HCT116 (cell line): ENCODE results near the gene PPP1R1C. TPM values are rescaled to one million over a fixed set of nuclear protein-coding genes. Genes with fewer than 3 reads are reported as not detected.

Experiments
- ATAC-seq: fragments of 200-7000 bp; cut with Tn5 transposase; 2 replicates; pipeline ENCODE4 v1.9.1; 2020; ENCODE audit warnings: mild to moderate bottlenecking, moderate library complexity
- BruUV-seq: library from RNA; stranded (reverse); fragments of 400-500 nt; replicated peaks from 2 replicates; lab custom pipeline; 2021; lab: Mats Ljungman, UMichigan
- CTCF ChIA-PET: fragments of 300-600 bp; sonication (Branson Sonifier 250); formaldehyde crosslinking; loops from one replicate; lab custom pipeline; 2021; ENCODE audit warnings: antibody characterized with exemption; lab: Charles Lee
- POLR2A ChIA-PET: fragments of 300-600, 350-600 bp; sonication (Branson Sonifier 250); formaldehyde crosslinking; loops from one replicate; lab custom pipeline; 2021; ENCODE audit warnings: antibody characterized with exemption; lab: Charles Lee
- RAD21 ChIA-PET, 2 experiments: fragments of 300-600 bp; sonication (Branson Sonifier 250); formaldehyde crosslinking; loops; one replicate each; lab custom pipeline; 2023; ENCODE audit warnings: low total read pairs in 2 of 2; ENCODE audit not compliant: uncharacterized antibody in 2 of 2, unreplicated experiment in 2 of 2, low non-redundant PET in 1 of 2; lab: Charles Lee
- DNase-seq: peaks from one replicate; pipeline ENCODE4 v3.0.0-alpha.2; 2010; ENCODE audit warnings: low read depth, low spot score
- H2AFZ ChIP-seq: fragments of 200-600 bp; shearing (Covaris generic), sonication (generic); 2 replicates; pipeline ENCODE4 v1.6.1; 2017; ENCODE audit warnings: low read depth, mixed run types, mixed read lengths, antibody characterized with exemption, low read length; ENCODE audit not compliant: poor library complexity, severe bottlenecking
- H3K27ac ChIP-seq: 2 replicates; pipeline ENCODE4 v1.5.1; 2012; ENCODE audit warnings: low read depth, low read length
- H3K27me3 ChIP-seq: fragments of 200-600 bp; sonication (generic); 2 replicates; pipeline ENCODE4 v1.6.1; 2016; ENCODE audit warnings: mixed run types, low read length, mixed read lengths; ENCODE audit not compliant: insufficient read depth
- H3K36me3 ChIP-seq, 2 experiments: fragments of 200-500 bp in 1 of 2; fragments of 200-600 bp in 1 of 2; sonication (Bioruptor generic) in 1 of 2; sonication (generic) in 1 of 2; 2 replicates each; pipeline versions ENCODE4 v1.5.1 to v1.6.1; 2014 to 2016; ENCODE audit warnings: low read length in 2 of 2, inconsistent platforms in 1 of 2, mixed read lengths in 1 of 2, mixed run types in 1 of 2; ENCODE audit not compliant: insufficient read depth in 2 of 2, control insufficient read depth in 1 of 2
- H3K4me1 ChIP-seq, 2 experiments: fragments of 200-600 bp in 1 of 2; sonication (generic) in 1 of 2; 2 replicates each; pipeline versions ENCODE4 v1.5.1 to v1.6.1; 2012 to 2017; ENCODE audit warnings: low read length in 2 of 2, inconsistent platforms in 1 of 2, mild to moderate bottlenecking in 1 of 2, mixed read lengths in 1 of 2, mixed run types in 1 of 2, moderate library complexity in 1 of 2; ENCODE audit not compliant: insufficient read depth in 2 of 2, control insufficient read depth in 1 of 2
- H3K4me2 ChIP-seq: fragments of 200-600 bp; sonication (generic); 2 replicates; pipeline ENCODE4 v1.6.1; 2017; ENCODE audit warnings: mixed run types, low read length, mixed read lengths
- H3K4me3 ChIP-seq, 2 experiments: fragments of 200-600 bp in 1 of 2; sonication (generic) in 1 of 2; replicated peaks in 1 of 2; 2 replicates each; pipeline ENCODE4 v1.5.1; 2011 to 2016; ENCODE audit warnings: low read length in 2 of 2, control low read depth in 1 of 2, low read depth in 1 of 2, mild to moderate bottlenecking in 1 of 2, mixed read lengths in 1 of 2, mixed run types in 1 of 2
- H3K79me2 ChIP-seq: fragments of 200-600 bp; sonication (generic); 2 replicates; pipeline ENCODE4 v1.6.1; 2017; ENCODE audit warnings: mild to moderate bottlenecking, mixed run types, low read length, moderate library complexity, mixed read lengths; ENCODE audit not compliant: insufficient read depth
- H3K9ac ChIP-seq: fragments of 200-600 bp; sonication (generic); 2 replicates; pipeline ENCODE4 v1.6.1; 2016; ENCODE audit warnings: low read length, mixed read lengths
- H3K9me2 ChIP-seq: fragments of 200-600 bp; sonication (generic), shearing (Covaris generic); 2 replicates; pipeline ENCODE4 v1.6.1; 2017; ENCODE audit warnings: mixed run types, mild to moderate bottlenecking, moderate library complexity; ENCODE audit not compliant: insufficient read depth
- H3K9me3 ChIP-seq, 2 experiments: fragments of 200-500 bp in 1 of 2; fragments of 200-600 bp in 1 of 2; sonication (Bioruptor generic) in 1 of 2; sonication (generic) in 1 of 2; 2 replicates each; pipeline ENCODE4 v1.6.1; 2014 to 2017; ENCODE audit warnings: low read length in 2 of 2, mixed read lengths in 2 of 2, inconsistent platforms in 1 of 2, low read depth in 1 of 2, mild to moderate bottlenecking in 1 of 2, mixed run types in 1 of 2, moderate library complexity in 1 of 2; ENCODE audit not compliant: control insufficient read depth in 1 of 2, insufficient read depth in 1 of 2
- H4K20me1 ChIP-seq: fragments of 200-600 bp; sonication (generic), shearing (Covaris generic); 2 replicates; pipeline ENCODE4 v1.6.1; 2017; ENCODE audit warnings: mixed run types, mild to moderate bottlenecking, moderate library complexity; ENCODE audit not compliant: insufficient read depth
- CBX3 ChIP-seq: IDR thresholded peaks from 2 replicates; pipeline ENCODE4 v1.6.1; 2012; ENCODE audit warnings: low read depth
- EGR1 ChIP-seq: IDR thresholded peaks from 2 replicates; pipeline ENCODE4 v1.6.1; 2012; ENCODE audit warnings: low read depth
- ELF1 ChIP-seq: IDR thresholded peaks from 2 replicates; pipeline ENCODE4 v1.6.1; 2012; ENCODE audit warnings: low read depth, borderline replicate concordance
- EZH2phosphoT487 ChIP-seq: fragments of 200-600 bp; IDR thresholded peaks from 2 replicates; pipeline ENCODE4 v1.6.1; 2018; ENCODE audit warnings: antibody characterized with exemption, borderline replicate concordance
- JUND ChIP-seq: IDR thresholded peaks from 2 replicates; pipeline ENCODE4 v1.6.1; 2012
- POLR2A ChIP-seq: IDR thresholded peaks from 2 replicates; pipeline ENCODE4 v1.7.0; 2011; ENCODE audit warnings: borderline replicate concordance; ENCODE audit not compliant: insufficient read depth, insufficient read length; ENCODE audit errors: extremely low read depth
- intact Hi-C: fragments of 100-400 bp; cut with micrococcal nuclease; formaldehyde crosslinking; loops from 2 replicates; pipeline ENCODE4 v1.10.0; 2022
- total RNA-seq: library from RNA; stranded (reverse); gene quantifications from one replicate; pipeline ENCODE4 v1.2.1, GENCODE V29; 2021; ENCODE audit not compliant: unreplicated experiment
- TF ChIP-seq, protein P1 (sequence below): IDR thresholded peaks from 2 replicates; pipeline ENCODE4 v1.6.1; 2012; ENCODE audit warnings: low read depth
- TF ChIP-seq, protein P2 (sequence below), 3 experiments: fragments of 200-600 bp in 1 of 3; sonication (generic) in 1 of 3; IDR thresholded peaks in 2 of 3; conservative IDR thresholded peaks in 1 of 3; 2 replicates each; pipeline ENCODE4 v1.5.1; 2012 to 2017; ENCODE audit warnings: low read depth in 2 of 3, low read length in 2 of 3, antibody characterized with exemption in 1 of 3, borderline replicate concordance in 1 of 3, control low read depth in 1 of 3, mild to moderate bottlenecking in 1 of 3, mixed read lengths in 1 of 3, mixed run types in 1 of 3, moderate library complexity in 1 of 3; ENCODE audit not compliant: insufficient read depth in 1 of 3

Gene PPP1R1C
- total RNA-seq, 1 experiment from 2014 or later = 17.8 TPM

DNA sequence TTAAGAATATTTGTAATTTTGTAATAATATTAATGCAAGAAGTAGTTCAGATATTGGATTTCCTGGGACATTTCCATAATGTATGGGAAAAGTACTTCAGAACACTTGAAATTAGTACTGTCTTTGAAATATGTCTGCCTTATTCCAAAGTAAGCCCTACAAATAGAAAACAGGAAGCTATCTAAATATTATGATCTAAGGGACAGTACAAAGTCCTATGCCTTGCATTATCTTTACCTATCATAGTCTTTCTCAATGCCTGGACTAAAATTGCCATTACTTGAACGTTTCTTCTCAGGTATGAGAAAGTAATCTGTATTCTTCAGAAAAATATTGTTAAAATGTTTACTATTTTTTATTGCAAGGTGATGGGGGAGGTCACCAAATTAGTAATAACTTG is 113.0 kb downstream of the PPP1R1C start:
- no peak for TF ChIP-seq CBX3
- TF ChIP-seq, protein P1, sequence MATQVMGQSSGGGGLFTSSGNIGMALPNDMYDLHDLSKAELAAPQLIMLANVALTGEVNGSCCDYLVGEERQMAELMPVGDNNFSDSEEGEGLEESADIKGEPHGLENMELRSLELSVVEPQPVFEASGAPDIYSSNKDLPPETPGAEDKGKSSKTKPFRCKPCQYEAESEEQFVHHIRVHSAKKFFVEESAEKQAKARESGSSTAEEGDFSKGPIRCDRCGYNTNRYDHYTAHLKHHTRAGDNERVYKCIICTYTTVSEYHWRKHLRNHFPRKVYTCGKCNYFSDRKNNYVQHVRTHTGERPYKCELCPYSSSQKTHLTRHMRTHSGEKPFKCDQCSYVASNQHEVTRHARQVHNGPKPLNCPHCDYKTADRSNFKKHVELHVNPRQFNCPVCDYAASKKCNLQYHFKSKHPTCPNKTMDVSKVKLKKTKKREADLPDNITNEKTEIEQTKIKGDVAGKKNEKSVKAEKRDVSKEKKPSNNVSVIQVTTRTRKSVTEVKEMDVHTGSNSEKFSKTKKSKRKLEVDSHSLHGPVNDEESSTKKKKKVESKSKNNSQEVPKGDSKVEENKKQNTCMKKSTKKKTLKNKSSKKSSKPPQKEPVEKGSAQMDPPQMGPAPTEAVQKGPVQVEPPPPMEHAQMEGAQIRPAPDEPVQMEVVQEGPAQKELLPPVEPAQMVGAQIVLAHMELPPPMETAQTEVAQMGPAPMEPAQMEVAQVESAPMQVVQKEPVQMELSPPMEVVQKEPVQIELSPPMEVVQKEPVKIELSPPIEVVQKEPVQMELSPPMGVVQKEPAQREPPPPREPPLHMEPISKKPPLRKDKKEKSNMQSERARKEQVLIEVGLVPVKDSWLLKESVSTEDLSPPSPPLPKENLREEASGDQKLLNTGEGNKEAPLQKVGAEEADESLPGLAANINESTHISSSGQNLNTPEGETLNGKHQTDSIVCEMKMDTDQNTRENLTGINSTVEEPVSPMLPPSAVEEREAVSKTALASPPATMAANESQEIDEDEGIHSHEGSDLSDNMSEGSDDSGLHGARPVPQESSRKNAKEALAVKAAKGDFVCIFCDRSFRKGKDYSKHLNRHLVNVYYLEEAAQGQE = no peak
- no peak for TF ChIP-seq EGR1
- no peak for TF ChIP-seq POLR2A
- TF ChIP-seq JUND = no peak
- no peak for TF ChIP-seq ELF1
- CTCF ChIA-PET = interaction anchor here (0.9 kb wide), 1 partner anchor 21 kb away, joined by 3 read pairs; no protein-coding TSS in a partner anchor
- DNase-seq = no peak

DNA sequence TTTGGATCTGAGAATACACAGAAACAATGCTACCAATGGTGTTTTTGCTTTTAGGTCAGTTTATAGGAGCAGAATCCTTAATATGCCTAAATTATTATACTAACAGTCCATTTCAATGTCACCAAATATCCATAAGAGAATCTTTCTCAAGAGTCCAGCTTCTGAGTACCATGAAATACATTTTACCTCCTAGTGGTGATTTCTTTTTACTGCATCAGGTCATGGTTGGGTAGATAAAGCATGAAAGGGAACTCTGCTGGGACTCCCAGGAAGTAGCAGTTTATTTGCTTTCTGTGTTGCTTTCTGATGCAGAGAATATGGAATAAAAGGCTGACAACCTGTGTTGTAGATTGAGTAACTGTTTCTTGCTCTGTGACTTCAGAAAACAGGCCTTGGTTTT is 115.6 kb downstream of the PPP1R1C start:
- intact Hi-C loops = no loop called here
- Histone ChIP-seq H3K79me2 (no peaks in the 10 kb centered on the region), H3K9ac (no peak overlapping the region), H3K36me3 (no peaks in the 10 kb centered on the region), H3K9me3 (no peaks in the 10 kb centered on the region)
- TF ChIP-seq ELF1 (no peak), EZH2phosphoT487 (no peak)
- TF ChIP-seq, protein P2, sequence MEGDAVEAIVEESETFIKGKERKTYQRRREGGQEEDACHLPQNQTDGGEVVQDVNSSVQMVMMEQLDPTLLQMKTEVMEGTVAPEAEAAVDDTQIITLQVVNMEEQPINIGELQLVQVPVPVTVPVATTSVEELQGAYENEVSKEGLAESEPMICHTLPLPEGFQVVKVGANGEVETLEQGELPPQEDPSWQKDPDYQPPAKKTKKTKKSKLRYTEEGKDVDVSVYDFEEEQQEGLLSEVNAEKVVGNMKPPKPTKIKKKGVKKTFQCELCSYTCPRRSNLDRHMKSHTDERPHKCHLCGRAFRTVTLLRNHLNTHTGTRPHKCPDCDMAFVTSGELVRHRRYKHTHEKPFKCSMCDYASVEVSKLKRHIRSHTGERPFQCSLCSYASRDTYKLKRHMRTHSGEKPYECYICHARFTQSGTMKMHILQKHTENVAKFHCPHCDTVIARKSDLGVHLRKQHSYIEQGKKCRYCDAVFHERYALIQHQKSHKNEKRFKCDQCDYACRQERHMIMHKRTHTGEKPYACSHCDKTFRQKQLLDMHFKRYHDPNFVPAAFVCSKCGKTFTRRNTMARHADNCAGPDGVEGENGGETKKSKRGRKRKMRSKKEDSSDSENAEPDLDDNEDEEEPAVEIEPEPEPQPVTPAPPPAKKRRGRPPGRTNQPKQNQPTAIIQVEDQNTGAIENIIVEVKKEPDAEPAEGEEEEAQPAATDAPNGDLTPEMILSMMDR (IDR thresholded peaks at IDR 0.05 in 2 of 3, conservative IDR thresholded peaks at IDR 0.05 in 1 of 3; ENCODE audit: borderline replicate concordance in 1 of 3, insufficient read depth in 1 of 3, low read depth in 2 of 3, low read length in 2 of 3) = peak in 2 of 3 experiments; percentile 35 to 55; a peak in 4 of 6 replicates
- TF ChIP-seq, all 23 proteins: peak for 1
- BruUV-seq = no TSS peak
- no peaks in the 10 kb centered on the region for H3K27me3 ChIP-seq
- H3K4me1 ChIP-seq = no peaks in the 10 kb centered on the region
- RAD21 ChIA-PET = no interaction called here
- no peaks in the 10 kb centered on the region for H3K9me2 ChIP-seq
- H2AFZ ChIP-seq = no peak overlapping the region
- H3K27ac ChIP-seq = no peak overlapping the region
- ATAC-seq = peak; percentile 70
- no peak for DNase-seq
- H4K20me1 ChIP-seq = no peaks in the 10 kb centered on the region
- H3K4me2 ChIP-seq = no peak overlapping the region
- CTCF ChIA-PET = no interaction called here
- no peak overlapping the region for H3K4me3 ChIP-seq
- POLR2A ChIA-PET = no interaction called here

More for the DNA sequence above, 113.0 kb downstream of the PPP1R1C start:
- H2AFZ ChIP-seq = no peak overlapping the region
- intact Hi-C loops = no loop called here
- ATAC-seq = no peak
- RAD21 ChIA-PET = no interaction called here
- no peaks in the 10 kb centered on the region for H3K27me3 ChIP-seq
- H3K79me2 ChIP-seq = no peaks in the 10 kb centered on the region
- no peak overlapping the region for H3K4me3 ChIP-seq
- POLR2A ChIA-PET = no interaction called here
- no peak overlapping the region for H3K9ac ChIP-seq
- H3K9me2 ChIP-seq = no peaks in the 10 kb centered on the region
- H3K9me3 ChIP-seq = no peaks in the 10 kb centered on the region
- no TSS peak for BruUV-seq
- no peak overlapping the region for H3K27ac ChIP-seq
- no peak overlapping the region for H3K4me2 ChIP-seq
- no peaks in the 10 kb centered on the region for H3K4me1 ChIP-seq
- no peaks in the 10 kb centered on the region for H3K36me3 ChIP-seq
- H4K20me1 ChIP-seq = no peaks in the 10 kb centered on the region
